Panc1 (cell line): ENCODE data around the gene NCK2.

Experiments used
- POLR2AphosphoS5 ChIP-seq: IDR thresholded peaks from 2 replicates; pipeline ENCODE4 v1.6.1; 2012; ENCODE audit warnings: mild to moderate bottlenecking, low read depth, low read length, moderate library complexity
- SIN3A ChIP-seq: IDR thresholded peaks from 2 replicates; pipeline ENCODE4 v1.6.1; 2012; ENCODE audit warnings: low read depth, mild to moderate bottlenecking, low read length, moderate library complexity, borderline replicate concordance; ENCODE audit not compliant: insufficient read depth
- TCF7L2 ChIP-seq: IDR thresholded peaks from 2 replicates; pipeline ENCODE4 v1.6.1; 2011; ENCODE audit warnings: mild to moderate bottlenecking, low read depth, low read length, inconsistent platforms
- TF ChIP-seq, protein P1 (sequence below): fragments of 450-650 bp; IDR thresholded peaks from 2 replicates; pipeline ENCODE4 v1.5.1; 2017; ENCODE audit warnings: mild to moderate bottlenecking
- TF ChIP-seq, protein P2 (sequence below), 2 experiments: IDR thresholded peaks; 2 replicates each; pipeline ENCODE4 v1.6.1; 2011 to 2012; ENCODE audit warnings: low read depth in 2 of 2, control low read depth in 1 of 2, low read length in 1 of 2, mild to moderate bottlenecking in 1 of 2, moderate library complexity in 1 of 2; ENCODE audit not compliant: insufficient read depth in 1 of 2

DNA sequence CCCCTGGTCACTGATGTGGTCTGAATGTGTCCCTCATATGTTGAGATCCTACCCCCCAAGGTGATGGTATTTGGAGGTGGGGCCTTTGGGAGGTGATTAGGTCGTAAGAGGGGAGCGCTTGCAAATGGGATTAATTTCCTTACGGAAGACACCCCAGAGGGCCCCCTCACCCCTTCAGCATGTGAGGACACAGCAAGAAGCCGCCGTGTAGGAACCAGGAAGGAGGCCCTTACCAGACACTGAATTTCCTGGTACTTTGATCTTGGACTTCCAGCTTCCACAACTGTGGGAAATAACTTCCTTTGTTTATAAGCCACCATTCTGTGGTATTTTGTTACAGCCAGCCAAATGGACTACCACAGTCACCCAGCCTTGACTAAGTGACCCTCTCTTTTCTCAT, 35.9 kb downstream of the NCK2 start:
- TF ChIP-seq, protein P1, sequence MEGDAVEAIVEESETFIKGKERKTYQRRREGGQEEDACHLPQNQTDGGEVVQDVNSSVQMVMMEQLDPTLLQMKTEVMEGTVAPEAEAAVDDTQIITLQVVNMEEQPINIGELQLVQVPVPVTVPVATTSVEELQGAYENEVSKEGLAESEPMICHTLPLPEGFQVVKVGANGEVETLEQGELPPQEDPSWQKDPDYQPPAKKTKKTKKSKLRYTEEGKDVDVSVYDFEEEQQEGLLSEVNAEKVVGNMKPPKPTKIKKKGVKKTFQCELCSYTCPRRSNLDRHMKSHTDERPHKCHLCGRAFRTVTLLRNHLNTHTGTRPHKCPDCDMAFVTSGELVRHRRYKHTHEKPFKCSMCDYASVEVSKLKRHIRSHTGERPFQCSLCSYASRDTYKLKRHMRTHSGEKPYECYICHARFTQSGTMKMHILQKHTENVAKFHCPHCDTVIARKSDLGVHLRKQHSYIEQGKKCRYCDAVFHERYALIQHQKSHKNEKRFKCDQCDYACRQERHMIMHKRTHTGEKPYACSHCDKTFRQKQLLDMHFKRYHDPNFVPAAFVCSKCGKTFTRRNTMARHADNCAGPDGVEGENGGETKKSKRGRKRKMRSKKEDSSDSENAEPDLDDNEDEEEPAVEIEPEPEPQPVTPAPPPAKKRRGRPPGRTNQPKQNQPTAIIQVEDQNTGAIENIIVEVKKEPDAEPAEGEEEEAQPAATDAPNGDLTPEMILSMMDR: no peak
- no peak for TF ChIP-seq POLR2AphosphoS5
- no peak for TF ChIP-seq SIN3A
- TF ChIP-seq TCF7L2: no peak
- TF ChIP-seq, protein P2, sequence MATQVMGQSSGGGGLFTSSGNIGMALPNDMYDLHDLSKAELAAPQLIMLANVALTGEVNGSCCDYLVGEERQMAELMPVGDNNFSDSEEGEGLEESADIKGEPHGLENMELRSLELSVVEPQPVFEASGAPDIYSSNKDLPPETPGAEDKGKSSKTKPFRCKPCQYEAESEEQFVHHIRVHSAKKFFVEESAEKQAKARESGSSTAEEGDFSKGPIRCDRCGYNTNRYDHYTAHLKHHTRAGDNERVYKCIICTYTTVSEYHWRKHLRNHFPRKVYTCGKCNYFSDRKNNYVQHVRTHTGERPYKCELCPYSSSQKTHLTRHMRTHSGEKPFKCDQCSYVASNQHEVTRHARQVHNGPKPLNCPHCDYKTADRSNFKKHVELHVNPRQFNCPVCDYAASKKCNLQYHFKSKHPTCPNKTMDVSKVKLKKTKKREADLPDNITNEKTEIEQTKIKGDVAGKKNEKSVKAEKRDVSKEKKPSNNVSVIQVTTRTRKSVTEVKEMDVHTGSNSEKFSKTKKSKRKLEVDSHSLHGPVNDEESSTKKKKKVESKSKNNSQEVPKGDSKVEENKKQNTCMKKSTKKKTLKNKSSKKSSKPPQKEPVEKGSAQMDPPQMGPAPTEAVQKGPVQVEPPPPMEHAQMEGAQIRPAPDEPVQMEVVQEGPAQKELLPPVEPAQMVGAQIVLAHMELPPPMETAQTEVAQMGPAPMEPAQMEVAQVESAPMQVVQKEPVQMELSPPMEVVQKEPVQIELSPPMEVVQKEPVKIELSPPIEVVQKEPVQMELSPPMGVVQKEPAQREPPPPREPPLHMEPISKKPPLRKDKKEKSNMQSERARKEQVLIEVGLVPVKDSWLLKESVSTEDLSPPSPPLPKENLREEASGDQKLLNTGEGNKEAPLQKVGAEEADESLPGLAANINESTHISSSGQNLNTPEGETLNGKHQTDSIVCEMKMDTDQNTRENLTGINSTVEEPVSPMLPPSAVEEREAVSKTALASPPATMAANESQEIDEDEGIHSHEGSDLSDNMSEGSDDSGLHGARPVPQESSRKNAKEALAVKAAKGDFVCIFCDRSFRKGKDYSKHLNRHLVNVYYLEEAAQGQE (IDR thresholded peaks at IDR 0.05; ENCODE audit: insufficient read depth in 1 of 2, low read depth in 2 of 2, low read length in 1 of 2): no peak
